ENCODE data around the gene SPRED2. TPM values are rescaled to one million over a fixed set of nuclear protein-coding genes. Genes with fewer than 3 reads are reported as not detected.

Gene SPRED2, protein sequence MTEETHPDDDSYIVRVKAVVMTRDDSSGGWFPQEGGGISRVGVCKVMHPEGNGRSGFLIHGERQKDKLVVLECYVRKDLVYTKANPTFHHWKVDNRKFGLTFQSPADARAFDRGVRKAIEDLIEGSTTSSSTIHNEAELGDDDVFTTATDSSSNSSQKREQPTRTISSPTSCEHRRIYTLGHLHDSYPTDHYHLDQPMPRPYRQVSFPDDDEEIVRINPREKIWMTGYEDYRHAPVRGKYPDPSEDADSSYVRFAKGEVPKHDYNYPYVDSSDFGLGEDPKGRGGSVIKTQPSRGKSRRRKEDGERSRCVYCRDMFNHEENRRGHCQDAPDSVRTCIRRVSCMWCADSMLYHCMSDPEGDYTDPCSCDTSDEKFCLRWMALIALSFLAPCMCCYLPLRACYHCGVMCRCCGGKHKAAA
- 10 to 100 TPM; 15.6 to 63.0 (median 44.8) TPM for total RNA-seq

DNA sequence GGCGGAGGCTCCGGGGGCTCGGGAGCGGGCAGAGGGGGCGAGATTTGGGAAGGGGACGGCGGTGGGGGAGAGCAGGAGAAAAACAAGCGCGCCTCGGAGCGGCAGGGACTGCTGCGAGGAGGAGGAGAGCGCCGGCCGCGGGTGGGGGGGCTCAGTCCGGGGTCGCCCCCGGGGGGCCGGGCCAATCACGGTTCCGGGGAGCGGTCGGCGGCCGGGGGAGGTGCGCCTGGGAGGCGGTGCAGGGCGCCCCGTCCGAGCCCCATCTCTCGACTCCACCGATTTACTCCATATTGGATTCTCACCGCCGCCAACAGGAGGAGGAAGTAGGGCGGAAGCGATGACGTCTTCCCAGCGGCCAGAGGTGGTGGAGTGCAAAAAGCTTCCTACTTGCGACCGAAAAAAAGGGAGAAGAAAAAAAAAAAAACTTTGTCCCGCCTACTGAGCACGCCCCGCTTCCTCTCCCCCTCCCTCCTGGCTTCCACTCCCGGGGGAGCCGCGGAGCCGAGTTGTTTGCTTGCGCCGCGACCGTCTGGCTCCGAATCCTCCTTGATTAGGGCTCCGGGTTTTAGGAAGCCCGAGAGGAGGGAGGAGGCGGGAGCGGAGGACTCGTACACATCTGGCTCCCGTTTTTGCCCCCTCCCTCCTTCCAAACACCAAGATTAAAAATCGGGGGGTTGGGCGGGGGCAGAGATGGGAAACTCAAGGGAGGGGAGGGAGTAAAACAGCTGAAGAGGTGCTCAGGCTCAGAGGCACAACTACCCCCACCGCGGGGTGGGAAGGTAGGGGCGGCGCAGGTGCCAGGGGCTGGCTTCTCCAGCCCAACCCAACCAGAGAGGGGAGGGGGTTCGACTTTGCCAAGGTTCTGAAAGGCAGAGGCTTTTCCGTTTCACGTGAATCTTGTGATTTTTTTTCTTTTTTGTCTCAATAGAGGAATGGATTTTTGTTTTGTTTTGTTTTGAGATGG, at the start of gene SPRED2:
SPRED2 (minus strand) TSS at position 373 of the 964 bp plus-strand sequence. CDS start 612 bp downstream, outside the sequence.
- H3K9me3 ChIP-seq, result no peaks in the 10 kb centered on the region
- TF ChIP-seq, protein P1, sequence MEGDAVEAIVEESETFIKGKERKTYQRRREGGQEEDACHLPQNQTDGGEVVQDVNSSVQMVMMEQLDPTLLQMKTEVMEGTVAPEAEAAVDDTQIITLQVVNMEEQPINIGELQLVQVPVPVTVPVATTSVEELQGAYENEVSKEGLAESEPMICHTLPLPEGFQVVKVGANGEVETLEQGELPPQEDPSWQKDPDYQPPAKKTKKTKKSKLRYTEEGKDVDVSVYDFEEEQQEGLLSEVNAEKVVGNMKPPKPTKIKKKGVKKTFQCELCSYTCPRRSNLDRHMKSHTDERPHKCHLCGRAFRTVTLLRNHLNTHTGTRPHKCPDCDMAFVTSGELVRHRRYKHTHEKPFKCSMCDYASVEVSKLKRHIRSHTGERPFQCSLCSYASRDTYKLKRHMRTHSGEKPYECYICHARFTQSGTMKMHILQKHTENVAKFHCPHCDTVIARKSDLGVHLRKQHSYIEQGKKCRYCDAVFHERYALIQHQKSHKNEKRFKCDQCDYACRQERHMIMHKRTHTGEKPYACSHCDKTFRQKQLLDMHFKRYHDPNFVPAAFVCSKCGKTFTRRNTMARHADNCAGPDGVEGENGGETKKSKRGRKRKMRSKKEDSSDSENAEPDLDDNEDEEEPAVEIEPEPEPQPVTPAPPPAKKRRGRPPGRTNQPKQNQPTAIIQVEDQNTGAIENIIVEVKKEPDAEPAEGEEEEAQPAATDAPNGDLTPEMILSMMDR (IDR thresholded peaks at IDR 0.05), result peak in 2 of 4 experiments; percentile 8 to 44
- peak; percentile 72 to 77 for TF ChIP-seq POLR2A (IDR thresholded peaks at IDR 0.05)
- H3K4me3 ChIP-seq, result peak within 1 kb of the TSS; percentile 85 to 87
- DNase-seq, result peak; percentile 93 to 97
- H3K4me1 ChIP-seq, result peaks cover 0 to 4% of the 10 kb centered on the region in 2 donors
- H3K27ac ChIP-seq, result peak within 1 kb of the TSS; percentile 90 to 98
- no peaks in the 10 kb centered on the region for H3K27me3 ChIP-seq
- intact Hi-C loops (cut with DNase I; ENCODE audit: low total_unique reads), result no loop called here
- no peaks in the 10 kb centered on the region for H3K36me3 ChIP-seq

DNA sequence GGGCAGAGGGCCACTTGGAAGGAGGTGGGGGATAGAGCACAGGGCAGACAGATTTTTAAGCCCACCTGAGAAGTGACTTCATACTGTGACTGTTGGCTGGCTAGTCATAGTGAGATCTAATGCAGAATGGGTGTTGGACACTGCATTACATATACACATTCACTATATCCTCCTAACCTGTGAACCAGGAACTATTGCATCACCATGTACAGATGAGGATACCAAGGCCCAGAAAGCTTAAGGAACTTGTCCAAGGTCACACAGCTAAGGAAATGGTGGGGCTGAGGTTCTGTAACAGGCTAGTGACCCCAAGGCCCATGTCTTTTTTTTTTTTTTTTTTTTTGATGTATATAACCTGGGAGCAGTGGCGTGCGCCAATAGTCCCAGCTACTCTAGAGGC, 49.6 kb upstream of the SPRED2 start:
- no peak overlapping the region for H3K4me3 ChIP-seq
- H3K36me3 ChIP-seq, result no peaks in the 10 kb centered on the region
- TF ChIP-seq POLR2A (IDR thresholded peaks at IDR 0.05), result no peak
- TF ChIP-seq, protein P1 (IDR thresholded peaks at IDR 0.05), result no peak
- no peaks in the 10 kb centered on the region for H3K4me1 ChIP-seq
- no peaks in the 10 kb centered on the region for H3K27me3 ChIP-seq
- no peak for DNase-seq
- H3K9me3 ChIP-seq, result no peaks in the 10 kb centered on the region
- no peak overlapping the region for H3K27ac ChIP-seq
- intact Hi-C loops (cut with DNase I; ENCODE audit: low total_unique reads), result no loop called here

DNA sequence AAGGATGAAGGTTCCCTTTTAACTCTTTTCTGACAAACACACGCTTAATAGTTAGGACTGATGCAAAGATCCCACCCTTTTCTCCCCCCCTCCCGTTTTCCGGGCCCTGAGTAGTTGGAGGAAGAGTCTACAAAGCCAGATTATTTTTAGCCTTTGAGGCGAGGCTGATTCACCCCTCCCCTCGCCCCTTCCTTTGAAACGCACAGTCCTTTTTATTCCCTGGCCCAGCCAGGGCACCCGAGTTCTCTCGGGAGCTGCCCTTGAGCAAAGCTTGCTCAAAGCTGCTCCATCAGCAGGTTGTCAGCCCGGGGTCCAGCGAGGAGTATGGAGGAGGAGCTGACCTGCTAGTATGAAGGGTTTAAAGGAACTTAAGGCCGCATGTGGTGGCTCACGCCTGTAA, 47.1 kb upstream of the SPRED2 start:
- intact Hi-C loops (cut with DNase I; ENCODE audit: low total_unique reads), result no loop called here
- TF ChIP-seq, protein P1 (IDR thresholded peaks at IDR 0.05), result no peak
- TF ChIP-seq POLR2A (IDR thresholded peaks at IDR 0.05), result no peak
- DNase-seq, result no peak
- no peak overlapping the region for H3K4me3 ChIP-seq
- no peak overlapping the region for H3K27ac ChIP-seq
- no peaks in the 10 kb centered on the region for H3K4me1 ChIP-seq
- H3K9me3 ChIP-seq, result no peaks in the 10 kb centered on the region
- no peaks in the 10 kb centered on the region for H3K36me3 ChIP-seq
- no peaks in the 10 kb centered on the region for H3K27me3 ChIP-seq

DNA sequence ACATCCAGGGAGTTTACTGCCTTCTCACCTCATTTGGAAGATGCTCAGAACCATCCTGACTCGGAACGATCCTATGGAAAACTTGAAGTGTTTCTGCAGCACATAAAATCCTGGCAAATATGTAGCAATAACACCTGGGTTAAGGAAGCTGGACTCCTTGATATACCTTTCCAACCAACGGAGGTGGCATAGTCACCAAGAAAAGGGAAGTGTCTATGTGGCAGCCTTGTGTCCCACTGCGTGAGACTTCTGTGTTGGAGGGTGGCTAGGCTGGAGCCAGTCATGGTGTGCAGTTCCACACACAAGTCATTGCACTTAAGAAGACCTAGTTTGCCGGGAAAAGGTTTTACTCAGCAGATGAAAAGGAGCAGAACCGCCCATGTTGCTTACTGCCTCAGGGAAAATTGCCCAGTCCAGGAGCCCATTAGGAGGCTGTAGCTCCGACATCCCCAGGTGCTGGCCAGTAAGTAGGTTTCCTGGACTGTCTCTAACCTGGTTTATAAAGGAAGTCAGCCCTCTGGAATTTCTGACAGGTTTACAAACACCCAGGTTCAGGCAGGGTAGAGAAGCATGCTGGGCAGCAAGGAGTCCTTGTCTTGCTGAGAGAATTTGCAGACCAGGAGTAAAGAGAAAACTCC, 46.2 kb upstream of the SPRED2 start:
- DNase-seq, result no peak
- Histone ChIP-seq H3K4me1 (no peaks in the 10 kb centered on the region), H3K27me3 (no peaks in the 10 kb centered on the region), H3K9me3 (no peaks in the 10 kb centered on the region), H3K4me3 (no peak overlapping the region), H3K36me3 (no peaks in the 10 kb centered on the region), H3K27ac (no peak overlapping the region)
- intact Hi-C loops (cut with DNase I; ENCODE audit: low total_unique reads), result no loop called here
- TF ChIP-seq POLR2A (IDR thresholded peaks at IDR 0.05), result no peak
- TF ChIP-seq, protein P1 (IDR thresholded peaks at IDR 0.05), result no peak

All from uterus (tissue), 4 donors.